K562 (cell line): ENCODE measurements around the gene MBD5. TPM values are rescaled to one million over a fixed set of nuclear protein-coding genes. Genes with fewer than 3 reads are reported as not detected.

Experiments
- ATAC-seq: fragments of 200-7000 bp; cut with Tn5 transposase; 3 replicates; pipeline ENCODE4 v1.9.1; 2020; ENCODE audit warnings: moderate library complexity
- BruUV-seq: library from RNA; stranded (reverse); fragments of 400-500 nt; replicated peaks from 2 replicates; lab custom pipeline; 2021; lab: Mats Ljungman, UMichigan
- CTCF ChIA-PET: fragments of 300-600 bp; formaldehyde crosslinking; extraction: SDS; loops from one replicate; lab custom pipeline; 2021; ENCODE audit warnings: low intra/inter-chr PET ratio; lab: Yijun Ruan, JAX
- POLR2A ChIA-PET: fragments of 300-600, 350-650 bp; sonication (Branson Sonifier 250); formaldehyde crosslinking; extraction: SDS; loops from one replicate; lab custom pipeline; 2021; ENCODE audit warnings: antibody characterized with exemption, inconsistent platforms; lab: Yijun Ruan, JAX
- DNase-seq, 4 experiments: peaks; one replicate each; pipeline versions ENCODE4 v3.0.0 to v3.0.0-alpha.2; 2011 to 2018; ENCODE audit warnings: low spot score in 3 of 4, mixed read lengths in 3 of 4; ENCODE audit errors: extremely low read depth in 1 of 4
- FAIRE-seq: peaks from 2 replicates; lab custom pipeline; 2011; peaks lifted over from hg19 to GRCh38; lab: Jason Lieb, UNC
- H2AFZ ChIP-seq: 2 replicates; pipeline ENCODE4 v1.6.0; 2011; ENCODE audit warnings: low read depth, low read length, control low read depth, inconsistent platforms
- H3K27ac ChIP-seq: fragments of 200-600 bp; 3 replicates; pipeline ENCODE4 v1.8.0; 2011; ENCODE audit warnings: low read depth, mild to moderate bottlenecking, control low read depth, inconsistent platforms, low read length, moderate library complexity, mixed read lengths; ENCODE audit errors: extremely low read depth
- H3K27me3 ChIP-seq, 2 experiments: fragments of 300-600 bp in 1 of 2; 2 replicates in 1 of 2; 3 replicates in 1 of 2; pipeline versions ENCODE4 v1.6.0 to v1.8.0; 2011; ENCODE audit warnings: inconsistent platforms in 2 of 2, low read length in 2 of 2, mild to moderate bottlenecking in 1 of 2, mixed read lengths in 1 of 2, moderate library complexity in 1 of 2; ENCODE audit not compliant: control insufficient read depth in 2 of 2, insufficient read depth in 2 of 2
- H3K36me3 ChIP-seq: fragments of 300-600 bp; 3 replicates; pipeline ENCODE4 v1.8.0; 2011; ENCODE audit warnings: mild to moderate bottlenecking, low read length, inconsistent platforms; ENCODE audit not compliant: control insufficient read depth, insufficient read depth
- H3K4me1 ChIP-seq, 2 experiments: fragments of 200-600 bp in 1 of 2; replicated peaks in 1 of 2; 2 replicates in 1 of 2; 3 replicates in 1 of 2; pipeline versions ENCODE4 v1.5.1 to v1.8.0; 2011; ENCODE audit warnings: inconsistent platforms in 2 of 2, low read length in 2 of 2, mild to moderate bottlenecking in 1 of 2, mixed read lengths in 1 of 2, moderate library complexity in 1 of 2; ENCODE audit not compliant: control insufficient read depth in 2 of 2, insufficient read depth in 2 of 2
- H3K4me2 ChIP-seq: 2 replicates; pipeline ENCODE4 v1.6.1; 2011; ENCODE audit warnings: low read length, control low read depth, inconsistent platforms, mixed read lengths; ENCODE audit not compliant: insufficient read depth
- H3K4me3 ChIP-seq: fragments of 200-600 bp; sonication (generic), shearing (Covaris generic); 2 replicates; pipeline ENCODE4 v1.5.1; 2016; ENCODE audit warnings: control low read depth, inconsistent platforms
- H3K79me2 ChIP-seq: fragments of 200-600 bp; 3 replicates; pipeline ENCODE4 v1.8.0; 2011; ENCODE audit warnings: low read length, inconsistent platforms; ENCODE audit not compliant: control insufficient read depth, insufficient read depth
- H3K9ac ChIP-seq, 2 experiments: 2 replicates each; pipeline versions ENCODE4 v1.6.0 to v1.6.1; 2011; ENCODE audit warnings: low read depth in 2 of 2, low read length in 2 of 2, control low read depth in 1 of 2, inconsistent platforms in 1 of 2, mild to moderate bottlenecking in 1 of 2, mixed read lengths in 1 of 2; ENCODE audit not compliant: insufficient read depth in 1 of 2
- H3K9me1 ChIP-seq: one replicate; pipeline ENCODE4 v1.6.0; 2011; ENCODE audit warnings: inconsistent platforms, mild to moderate bottlenecking, low read length, moderate library complexity; ENCODE audit not compliant: control insufficient read depth, insufficient read depth
- H3K9me3 ChIP-seq: replicated peaks from 2 replicates; pipeline ENCODE4 v1.5.1; 2011; ENCODE audit warnings: low read depth, low read length, inconsistent platforms; ENCODE audit not compliant: control insufficient read depth, insufficient read depth
- H4K20me1 ChIP-seq: replicated peaks from 2 replicates; pipeline ENCODE4 v1.6.1; 2011; ENCODE audit warnings: low read length, inconsistent platforms, mixed read lengths; ENCODE audit not compliant: control insufficient read depth, insufficient read depth
- ARHGAP35 ChIP-seq: fragments of 450-650 bp; IDR thresholded peaks from 2 replicates; pipeline ENCODE4 v1.6.1; 2018; ENCODE audit not compliant: partially characterized antibody
- ARID1B ChIP-seq: fragments of 450-650 bp; IDR thresholded peaks from 2 replicates; pipeline ENCODE4 v1.6.1; 2016; ENCODE audit warnings: antibody characterized with exemption, mild to moderate bottlenecking, inconsistent platforms
- CBFA2T2 ChIP-seq: fragments of 450-650 bp; conservative IDR thresholded peaks from 2 replicates; pipeline ENCODE4 v1.6.1; 2017; ENCODE audit warnings: mild to moderate bottlenecking
- CEBPB ChIP-seq: fragments of 450-650 bp; IDR thresholded peaks from 2 replicates; pipeline ENCODE4 v1.6.1; 2016; ENCODE audit warnings: missing genetic modification characterization, missing compliant biosample characterization
- CREM ChIP-seq: IDR thresholded peaks from 2 replicates; pipeline ENCODE4 v1.6.1; 2014; ENCODE audit warnings: antibody characterized with exemption, low read depth
- GATA2 ChIP-seq: sonication (generic); formaldehyde crosslinking; IDR thresholded peaks from 2 replicates; pipeline ENCODE4 v1.4.0; 2020; ENCODE audit warnings: mild to moderate bottlenecking, missing genetic modification reagents
- JUND ChIP-seq, 2 experiments: IDR thresholded peaks; 2 replicates in 1 of 2; 3 replicates in 1 of 2; pipeline ENCODE4 v1.6.1; 2011; ENCODE audit warnings: borderline replicate concordance in 2 of 2, low read depth in 2 of 2, low read length in 2 of 2, improper control_type of control experiment in 1 of 2, missing biosample characterization in 1 of 2, missing genetic modification characterization in 1 of 2, missing genetic modification reagents in 1 of 2
- MEF2D ChIP-seq: conservative IDR thresholded peaks from 2 replicates; pipeline ENCODE4 v1.6.1; 2016; ENCODE audit warnings: low read depth, missing genetic modification characterization, missing compliant biosample characterization
- MEIS2 ChIP-seq: fragments of 450-650 bp; IDR thresholded peaks from 2 replicates; pipeline ENCODE4 v1.6.1; 2014; ENCODE audit warnings: mild to moderate bottlenecking; ENCODE audit not compliant: partially characterized antibody
- RAD21 ChIP-seq, 2 experiments: fragments of 250-450 bp in 1 of 2; fragments of 450-650 bp in 1 of 2; sonication (Bioruptor Pico) in 1 of 2; formaldehyde crosslinking in 1 of 2; IDR thresholded peaks in 1 of 2; conservative IDR thresholded peaks in 1 of 2; 2 replicates each; pipeline versions ENCODE4 v1.4.0 to v1.8.0; 2020 to 2022; ENCODE audit warnings: mild to moderate bottlenecking in 2 of 2, moderate library complexity in 1 of 2
- SAP30 ChIP-seq: fragments of 200-600 bp; sonication (generic); IDR thresholded peaks from 2 replicates; pipeline ENCODE4 v1.6.1; 2012; ENCODE audit warnings: borderline replicate concordance, low read depth, mild to moderate bottlenecking, moderate library complexity, low read length, control low read depth, inconsistent platforms; ENCODE audit not compliant: insufficient read depth, poor library complexity, severe bottlenecking
- SMAD4 ChIP-seq: fragments of 250-450 bp; sonication (Bioruptor Pico); conservative IDR thresholded peaks from 2 replicates; pipeline ENCODE4 v1.8.0; 2021; ENCODE audit warnings: inconsistent platforms, mild to moderate bottlenecking, moderate library complexity
- SOX6 ChIP-seq: fragments of 450-650 bp; IDR thresholded peaks from 2 replicates; pipeline ENCODE4 v1.6.1; 2014; ENCODE audit warnings: mild to moderate bottlenecking
- SP1 ChIP-seq: sonication (generic); formaldehyde crosslinking; IDR thresholded peaks from 2 replicates; pipeline ENCODE4 v1.8.1; 2022; ENCODE audit warnings: mild to moderate bottlenecking, missing genetic modification reagents
- TCF3 ChIP-seq: sonication (generic); formaldehyde crosslinking; IDR thresholded peaks from 2 replicates; pipeline ENCODE4 v1.4.0; 2020; ENCODE audit warnings: mild to moderate bottlenecking, missing genetic modification reagents
- XRCC4 ChIP-seq: IDR thresholded peaks from one replicate; pipeline ENCODE4 v1.6.1; 2011; ENCODE audit not compliant: insufficient read depth, insufficient read length; ENCODE audit errors: extremely low read depth
- ZNF507 ChIP-seq: conservative IDR thresholded peaks from 2 replicates; pipeline ENCODE4 v1.6.1; 2017; ENCODE audit warnings: missing genetic modification characterization, missing compliant biosample characterization
- WGBS: fragments of 100-300 bp; shearing (Covaris generic); methylation state at CpG from one replicate; pipeline ENCODE4 v1.1.6; 2016; ENCODE audit warnings: low coverage, mixed read lengths; ENCODE audit not compliant: insufficient coverage; ENCODE audit errors: missing lambda C conversion rate; 5-methylcytosine and 5-hydroxymethylcytosine counted together
- in situ Hi-C: fragments of 300-500 bp; cut with MboI; formaldehyde crosslinking; loops from 4 replicates; pipeline ENCODE4 v1.15.0; 2018; ENCODE audit warnings: inconsistent platforms, mixed read lengths
- intact Hi-C: fragments of 100-400 bp; cut with micrococcal nuclease; formaldehyde crosslinking; loops from 2 replicates; pipeline ENCODE4 v1.14.2; 2022
- polyA plus RNA-seq, 8 experiments: library from polyadenylated mRNA; depleted of rRNA in 4 of 8; stranded (reverse) in 5 of 8; unstranded in 3 of 8; fragments of >200 nt; fragmentation: Nextera tagmentation in 2 of 8; fragmentation: Illumina TruSeq in 1 of 8; extraction: Ambion mirVana in 2 of 8; extraction: Trizol in 1 of 8; gene quantifications; 2 replicates each; pipeline versions ENCODE4 v1.2.1 to v1.2.3, GENCODE V29; 2011 to 2014; ENCODE audit warnings: inconsistent platforms in 1 of 8, missing spikeins in 1 of 8
- total RNA-seq, 7 experiments: library from RNA; depleted of rRNA in 6 of 7; stranded (reverse); fragments of >200 nt in 6 of 7; fragmentation: Illumina TruSeq in 2 of 7; extraction: Trizol in 2 of 7; gene quantifications; 2 replicates each; pipeline versions ENCODE4 v1.2.1 to v1.2.3, GENCODE V29; 2011 to 2021; ENCODE audit warnings: low replicate concordance in 1 of 7
- TF ChIP-seq, protein P1 (sequence below), 3 experiments: fragments of 200-800 bp in 1 of 3; sonication (Bioruptor generic) in 1 of 3; sonication (generic) in 1 of 3; formaldehyde crosslinking in 1 of 3; IDR thresholded peaks; 2 replicates each; pipeline versions ENCODE4 v1.6.1 to v1.8.0; 2016 to 2022; ENCODE audit warnings: mild to moderate bottlenecking in 2 of 3, missing compliant biosample characterization in 2 of 3, missing genetic modification characterization in 2 of 3, missing genetic modification reagents in 1 of 3
- TF ChIP-seq, protein P2 (sequence below): sonication (generic); formaldehyde crosslinking; IDR thresholded peaks from 2 replicates; pipeline ENCODE4 v1.8.0; 2022; ENCODE audit warnings: mild to moderate bottlenecking, missing genetic modification reagents

The MBD5 gene
- total and polyA plus RNA-seq, 9 of the 15 experiments (the other 6 are each of a cell fraction or from before 2014, with no cell fraction given) = 3.4 to 14.5 (median 9.0) TPM

- TF ChIP-seq XRCC4 (no peak), MEF2D (tag) (no peak), SAP30 (no peak)
Observed at GRCh38 chr2:148495586-148495985, 474.7 kb downstream of the MBD5 start (continued).

GRCh38 chr2:148501545-148501944, 480.7 kb downstream of the MBD5 start:
- no peaks in the 10 kb centered on the region for H3K79me2 ChIP-seq
- no peaks in the 10 kb centered on the region for H3K9me3 ChIP-seq
- H3K9ac ChIP-seq = no peak overlapping the region
- CTCF ChIA-PET = no interaction called here
- H3K4me2 ChIP-seq = no peak overlapping the region; the same call in 1 of the 2 replicates
- no TSS peak for BruUV-seq
- H4K20me1 ChIP-seq = no peaks in the 10 kb centered on the region
- WGBS = 0% methylated on average over 1 of the region's 1 CpG
- H3K9me1 ChIP-seq = no peaks in the 10 kb centered on the region
- H3K4me1 ChIP-seq = peaks cover 0 to 7% of the 10 kb centered on the region in 2 experiments; a peak in 3 of 5 replicates
- intact Hi-C loops (no loop called here), in situ Hi-C loops (no loop called here)
- no peak overlapping the region for H3K27ac ChIP-seq
- no peak overlapping the region for H3K4me3 ChIP-seq
- ATAC-seq (peak; percentile 91), DNase-seq (peak; percentile 10 to 57 (median 34)), FAIRE-seq (peak; percentile 94)
- H3K36me3 ChIP-seq = no peaks in the 10 kb centered on the region
- no peaks in the 10 kb centered on the region for H3K27me3 ChIP-seq
- POLR2A ChIA-PET = no interaction called here
- no peak overlapping the region for H2AFZ ChIP-seq
- TF ChIP-seq CBFA2T2 (peak; percentile 59), ARHGAP35 (no peak), CREM (peak; percentile 66), ZNF507 (tag) (no peak), SOX6 (peak; percentile 90), JUND (IDR thresholded peaks at IDR 0.05; ENCODE audit: borderline replicate concordance, low read depth, low read length) (peak; percentile 28; the same call in 1 of the 2 replicates), JUND (tag; IDR thresholded peaks at IDR 0.05; ENCODE audit: borderline replicate concordance, low read depth, low read length) (peak; percentile 49; the same call in 1 of the 3 replicates), CEBPB (tag) (peak; percentile 15; the same call in 1 of the 2 replicates), GATA2 (CRISPR knock-in tag) (peak; percentile 40; the same call in 1 of the 2 replicates), ARID1B (peak; percentile 84), SP1 (CRISPR knock-in tag) (0 out of 2 replicates have a peak, but pooled peaks have one; percentile 35), TCF3 (peak; percentile 86), SMAD4 (CRISPR knock-in tag) (peak; percentile 83), MEIS2 (peak; percentile 87), RAD21 (CRISPR knock-in tag; conservative IDR thresholded peaks at IDR 0.05 in 1 of 2, IDR thresholded peaks at IDR 0.05 in 1 of 2) (0 out of 4 replicates have a peak, but pooled peaks of 1 of the 2 experiments have one; percentile 3)
- TF ChIP-seq, protein P1, sequence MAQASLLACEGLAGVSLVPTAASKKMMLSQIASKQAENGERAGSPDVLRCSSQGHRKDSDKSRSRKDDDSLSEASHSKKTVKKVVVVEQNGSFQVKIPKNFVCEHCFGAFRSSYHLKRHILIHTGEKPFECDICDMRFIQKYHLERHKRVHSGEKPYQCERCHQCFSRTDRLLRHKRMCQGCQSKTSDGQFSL (CRISPR knock-in tag; IDR thresholded peaks at IDR 0.05) = 0 out of 2 replicates have a peak, but pooled peaks have one; percentile 48
- TF ChIP-seq, protein P1 (tag; IDR thresholded peaks at IDR 0.05) = peak in 1 of 2 experiments; percentile 76; a peak in 1 of 4 replicates
- TF ChIP-seq, protein P2, sequence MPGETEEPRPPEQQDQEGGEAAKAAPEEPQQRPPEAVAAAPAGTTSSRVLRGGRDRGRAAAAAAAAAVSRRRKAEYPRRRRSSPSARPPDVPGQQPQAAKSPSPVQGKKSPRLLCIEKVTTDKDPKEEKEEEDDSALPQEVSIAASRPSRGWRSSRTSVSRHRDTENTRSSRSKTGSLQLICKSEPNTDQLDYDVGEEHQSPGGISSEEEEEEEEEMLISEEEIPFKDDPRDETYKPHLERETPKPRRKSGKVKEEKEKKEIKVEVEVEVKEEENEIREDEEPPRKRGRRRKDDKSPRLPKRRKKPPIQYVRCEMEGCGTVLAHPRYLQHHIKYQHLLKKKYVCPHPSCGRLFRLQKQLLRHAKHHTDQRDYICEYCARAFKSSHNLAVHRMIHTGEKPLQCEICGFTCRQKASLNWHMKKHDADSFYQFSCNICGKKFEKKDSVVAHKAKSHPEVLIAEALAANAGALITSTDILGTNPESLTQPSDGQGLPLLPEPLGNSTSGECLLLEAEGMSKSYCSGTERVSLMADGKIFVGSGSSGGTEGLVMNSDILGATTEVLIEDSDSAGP (CRISPR knock-in tag) = no peak
